ENCODE measurements around the gene PPP1R9A.

The PPP1R9A gene

DNA sequence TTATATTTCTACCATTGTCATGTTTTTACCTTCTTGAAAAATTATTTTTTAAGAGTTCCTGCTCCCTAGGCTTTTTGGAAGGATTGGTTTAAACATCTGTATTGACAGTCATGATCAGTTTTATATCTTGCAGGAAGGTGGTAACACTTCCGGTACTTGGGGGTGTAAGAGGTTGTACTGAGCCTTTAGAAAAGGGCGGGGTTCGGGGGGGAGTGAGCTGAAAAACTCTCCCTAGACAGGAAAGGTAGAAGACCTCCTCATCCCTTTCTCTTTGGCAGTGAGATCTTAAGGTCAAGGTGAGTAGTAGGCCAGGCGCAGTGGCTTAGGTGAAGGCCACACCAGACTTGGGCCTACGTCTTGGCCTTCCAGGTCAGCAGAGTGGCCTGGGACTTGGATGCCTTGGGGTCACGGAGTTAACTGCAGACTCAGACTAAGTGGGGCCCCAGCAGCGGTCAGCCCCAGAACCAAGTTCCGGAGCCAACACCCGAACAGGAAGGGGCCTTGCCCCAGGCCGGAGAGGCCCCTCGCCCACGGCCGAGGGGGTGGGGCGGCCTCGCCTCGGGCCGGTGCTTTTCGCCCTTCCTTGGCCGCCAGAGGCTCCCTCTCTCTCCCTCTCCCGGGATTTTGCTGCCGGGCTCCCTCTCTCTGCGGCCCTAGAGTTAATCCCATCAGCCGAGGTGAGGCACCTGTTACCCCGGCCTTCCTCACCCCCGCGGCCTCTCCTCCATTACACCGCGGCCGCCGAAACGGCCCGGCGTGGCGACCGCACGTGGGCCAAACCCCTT, at the start of gene PPP1R9A:
TSS of gene PPP1R9A (plus strand) at position 569 of the 785 bp plus-strand sequence. CDS start 2,520 bp downstream, outside the sequence.
- no peak for TF ChIP-seq POLR2A (IDR thresholded peaks at IDR 0.05; ENCODE audit: low read depth, low read length)
- FAIRE-seq = no peak
- peak; percentile 14 for DNase-seq (ENCODE audit: insufficient read length, low spot score)

DNA sequence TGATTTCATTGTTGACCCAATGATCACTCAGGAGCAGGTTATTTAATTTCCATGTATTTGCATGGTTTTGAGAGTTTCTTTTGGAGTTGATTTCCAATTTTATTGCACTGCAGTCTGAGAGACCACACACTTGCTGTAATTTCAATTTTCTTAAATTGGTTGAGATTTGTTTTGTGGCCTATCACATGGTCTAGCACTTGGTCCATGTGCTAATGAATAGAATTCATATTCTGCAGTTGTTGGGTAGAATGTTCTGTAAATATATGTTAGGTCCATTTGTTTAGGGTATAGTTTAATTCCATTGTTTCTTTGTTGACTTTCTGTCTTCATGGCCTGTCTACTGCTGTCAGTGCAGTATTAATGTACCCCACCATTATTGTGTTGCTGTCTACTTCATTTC, 36.3 kb upstream of the PPP1R9A start:
- no peak for FAIRE-seq

GRCh38 chr7:94873239-94873638, 34.2 kb upstream of the PPP1R9A start:
- FAIRE-seq (no peak), DNase-seq (ENCODE audit: insufficient read length, low spot score) (no peak)
- no peak for TF ChIP-seq POLR2A (IDR thresholded peaks at IDR 0.05; ENCODE audit: low read depth, low read length)

More for the DNA sequence above, 36.3 kb upstream of the PPP1R9A start:
- no peak for DNase-seq (ENCODE audit: insufficient read length, low spot score)
- no peak for TF ChIP-seq POLR2A (IDR thresholded peaks at IDR 0.05; ENCODE audit: low read depth, low read length)

- FAIRE-seq (no peak), DNase-seq (ENCODE audit: insufficient read length, low spot score) (no peak)
- no peak for TF ChIP-seq POLR2A (IDR thresholded peaks at IDR 0.05; ENCODE audit: low read depth, low read length)
Measured at GRCh38 chr7:94874036-94874785, 33.2 kb upstream of the PPP1R9A start.

GRCh38 chr7:94875201-94875600, 32.2 kb upstream of the PPP1R9A start:
- FAIRE-seq (no peak), DNase-seq (ENCODE audit: insufficient read length, low spot score) (no peak)
- TF ChIP-seq POLR2A (IDR thresholded peaks at IDR 0.05; ENCODE audit: low read depth, low read length) = no peak

GRCh38 chr7:94877731-94878670, 29.4 kb upstream of the PPP1R9A start:
- no peak for DNase-seq (ENCODE audit: insufficient read length, low spot score)
- no peak for TF ChIP-seq POLR2A (IDR thresholded peaks at IDR 0.05; ENCODE audit: low read depth, low read length)
- FAIRE-seq = no peak

GRCh38 chr7:94882891-94883290, 24.5 kb upstream of the PPP1R9A start:
- DNase-seq (ENCODE audit: insufficient read length, low spot score) = no peak
- no peak for TF ChIP-seq POLR2A (IDR thresholded peaks at IDR 0.05; ENCODE audit: low read depth, low read length)
- FAIRE-seq = no peak

DNA sequence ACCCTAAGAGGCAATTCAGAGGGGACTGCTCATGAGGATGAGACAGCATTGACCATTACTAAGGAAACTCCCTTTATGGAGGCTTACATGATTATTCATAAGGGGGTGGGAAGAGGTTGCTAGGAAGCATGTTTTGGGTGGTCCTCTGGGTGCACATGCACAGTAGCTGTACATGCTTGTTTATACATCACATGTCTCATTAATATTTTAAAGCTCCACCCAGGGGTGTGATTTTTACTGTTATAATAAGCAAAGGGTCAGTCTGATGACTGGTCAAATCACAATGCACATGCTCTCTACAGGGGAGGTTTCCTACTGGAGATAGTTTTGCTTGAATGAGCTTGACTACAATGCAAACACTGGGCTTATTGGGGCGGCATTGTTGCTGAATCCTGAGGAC, 23.8 kb upstream of the PPP1R9A start:
- DNase-seq (ENCODE audit: insufficient read length, low spot score) = no peak
- no peak for FAIRE-seq
- TF ChIP-seq POLR2A (IDR thresholded peaks at IDR 0.05; ENCODE audit: low read depth, low read length) = no peak

DNA sequence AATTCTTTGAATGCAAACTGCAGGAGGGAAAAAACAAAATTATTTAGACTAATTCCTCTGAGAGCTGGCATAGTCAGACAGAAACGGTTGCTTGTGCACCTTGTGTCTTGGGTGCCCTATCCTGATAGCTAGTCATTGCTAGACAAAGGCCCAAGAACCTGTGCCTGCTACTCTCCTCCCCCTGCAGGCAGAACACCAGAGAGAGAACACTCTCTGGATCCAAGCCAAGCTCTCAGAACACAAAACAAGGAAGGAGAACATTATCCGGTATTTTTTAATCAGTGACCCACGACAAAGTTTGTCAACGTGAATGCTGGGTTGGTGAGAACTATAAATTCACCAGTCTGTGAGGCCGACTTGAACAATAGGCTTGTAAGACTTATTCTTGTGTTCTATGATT, 18.8 kb upstream of the PPP1R9A start:
- no peak for FAIRE-seq
- TF ChIP-seq POLR2A (IDR thresholded peaks at IDR 0.05; ENCODE audit: low read depth, low read length) = no peak
- no peak for DNase-seq (ENCODE audit: insufficient read length, low spot score)

DNA sequence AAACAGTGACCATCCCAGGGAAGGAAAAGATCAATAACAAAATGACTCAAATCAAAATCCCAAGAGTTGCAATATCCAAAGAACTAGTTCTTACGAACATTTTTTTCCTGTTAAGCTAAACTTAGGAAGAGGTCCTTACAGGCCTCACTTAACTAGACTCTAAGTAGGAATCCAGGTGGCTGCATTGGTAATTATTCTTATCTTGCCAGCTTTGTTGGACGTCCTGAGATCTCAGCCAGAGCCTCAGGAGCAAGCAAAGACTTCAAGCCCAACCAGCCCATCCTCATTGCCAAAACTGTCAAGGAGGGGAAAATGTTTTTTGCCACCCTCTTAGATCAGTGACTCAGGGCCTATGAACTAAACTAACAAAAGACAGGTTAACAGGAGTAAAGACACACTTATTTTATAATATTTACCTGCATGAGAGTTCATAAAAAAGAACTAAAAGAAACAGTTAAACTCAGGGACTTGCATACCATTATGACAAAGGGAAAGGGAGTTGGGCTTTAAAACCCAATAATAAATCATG, 18.3 kb upstream of the PPP1R9A start:
- TF ChIP-seq POLR2A (IDR thresholded peaks at IDR 0.05; ENCODE audit: low read depth, low read length) = no peak
- no peak for DNase-seq (ENCODE audit: insufficient read length, low spot score)
- no peak for FAIRE-seq

DNA sequence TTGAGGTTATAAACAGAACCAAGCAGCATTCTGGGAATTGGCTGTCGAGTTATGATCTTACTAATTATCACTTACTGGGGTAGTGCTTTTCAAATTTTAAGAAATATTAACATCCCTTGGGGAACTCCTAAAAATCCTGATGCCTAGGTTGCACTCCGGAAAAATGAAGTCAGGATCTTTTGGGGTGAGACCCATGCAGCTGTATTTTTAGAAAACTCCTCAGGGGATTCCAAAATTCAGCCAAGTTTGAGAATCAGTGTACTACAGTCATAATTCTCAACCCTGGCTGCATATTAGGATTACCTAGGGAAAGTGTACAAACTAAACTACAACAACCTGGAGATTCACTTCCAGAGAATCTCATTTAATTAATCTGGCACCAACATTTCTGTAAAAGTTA, 17.2 kb upstream of the PPP1R9A start:
- FAIRE-seq (no peak), DNase-seq (ENCODE audit: insufficient read length, low spot score) (no peak)
- TF ChIP-seq POLR2A (IDR thresholded peaks at IDR 0.05; ENCODE audit: low read depth, low read length) = no peak

DNA sequence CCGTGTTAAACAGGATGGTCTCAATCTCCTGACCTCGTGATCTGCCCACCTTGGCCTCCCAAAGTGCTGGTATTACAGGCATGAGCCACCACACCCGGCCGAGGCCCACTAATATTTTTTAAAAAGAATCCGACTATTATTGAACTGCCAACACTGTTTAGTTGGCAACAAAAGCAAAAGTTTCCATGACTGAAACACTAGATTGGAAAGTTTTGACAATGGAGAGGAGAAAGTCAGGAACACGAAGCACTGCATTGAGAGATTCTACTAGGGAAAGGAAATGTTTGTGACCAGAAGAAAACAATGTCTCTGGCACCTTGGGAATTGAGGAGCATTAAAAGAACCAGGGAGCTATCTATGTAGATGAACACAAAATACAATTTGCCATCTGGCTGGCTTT, 13.7 kb upstream of the PPP1R9A start:
- TF ChIP-seq POLR2A (IDR thresholded peaks at IDR 0.05; ENCODE audit: low read depth, low read length) = no peak
- FAIRE-seq (no peak), DNase-seq (ENCODE audit: insufficient read length, low spot score) (no peak)

DNA sequence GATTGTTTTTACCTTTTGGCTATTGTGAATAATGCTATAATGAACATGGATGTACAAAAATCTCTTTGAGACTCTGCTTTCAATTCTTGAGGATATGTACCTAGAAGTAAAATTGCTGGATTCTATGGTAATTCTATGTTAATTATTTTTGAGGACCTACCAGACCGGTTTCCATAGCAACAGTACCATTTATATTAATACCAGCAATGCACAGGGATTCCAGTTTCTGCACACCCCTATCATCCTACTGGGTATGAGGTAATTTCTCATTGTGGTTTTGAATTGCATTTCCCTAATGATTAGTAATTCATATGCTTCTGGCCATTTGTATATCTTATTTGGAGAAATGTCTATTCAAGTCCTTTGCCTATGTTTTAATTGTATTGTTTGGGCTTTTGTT, 9.9 kb upstream of the PPP1R9A start:
- FAIRE-seq (no peak), DNase-seq (ENCODE audit: insufficient read length, low spot score) (no peak)
- TF ChIP-seq POLR2A (IDR thresholded peaks at IDR 0.05; ENCODE audit: low read depth, low read length) = no peak

DNA sequence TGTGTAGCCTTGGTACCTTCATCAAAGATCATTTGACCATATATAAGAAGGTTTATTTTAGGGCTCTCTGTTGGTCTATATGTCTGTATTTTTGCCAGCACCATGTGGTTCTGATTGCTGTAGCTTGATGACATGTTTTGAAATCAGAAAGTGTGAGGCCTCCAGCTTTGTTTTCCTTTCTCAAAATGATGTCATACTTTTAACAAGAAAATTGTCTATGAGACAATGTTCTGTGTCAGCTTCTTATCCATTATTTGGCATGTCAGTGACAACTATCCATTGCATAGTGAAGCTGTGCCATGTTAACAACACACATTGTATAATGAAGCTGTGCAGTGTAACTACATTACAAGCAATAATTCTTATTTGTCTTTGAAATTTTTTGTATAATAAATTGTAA, 9.1 kb upstream of the PPP1R9A start:
- no peak for TF ChIP-seq POLR2A (IDR thresholded peaks at IDR 0.05; ENCODE audit: low read depth, low read length)
- DNase-seq (ENCODE audit: insufficient read length, low spot score) = no peak
- FAIRE-seq = no peak
